HG02840 (cell line): ENCODE measurements around the gene MVK.
"Not testable (repeated sequence)": the region's sequence is repeated elsewhere in the genome, so short reads cannot be mapped to it uniquely, and the experiment has no call there.

Experiments
- ATAC-seq: cut with Tn5 transposase; IDR thresholded peaks from one replicate; pipeline ENCODE4 v1.9.1; 2021; ENCODE audit warnings: mild to moderate bottlenecking, moderate library complexity, moderate number of reproducible peaks; ENCODE audit not compliant: unreplicated experiment, low FRiP score

Gene MVK

DNA sequence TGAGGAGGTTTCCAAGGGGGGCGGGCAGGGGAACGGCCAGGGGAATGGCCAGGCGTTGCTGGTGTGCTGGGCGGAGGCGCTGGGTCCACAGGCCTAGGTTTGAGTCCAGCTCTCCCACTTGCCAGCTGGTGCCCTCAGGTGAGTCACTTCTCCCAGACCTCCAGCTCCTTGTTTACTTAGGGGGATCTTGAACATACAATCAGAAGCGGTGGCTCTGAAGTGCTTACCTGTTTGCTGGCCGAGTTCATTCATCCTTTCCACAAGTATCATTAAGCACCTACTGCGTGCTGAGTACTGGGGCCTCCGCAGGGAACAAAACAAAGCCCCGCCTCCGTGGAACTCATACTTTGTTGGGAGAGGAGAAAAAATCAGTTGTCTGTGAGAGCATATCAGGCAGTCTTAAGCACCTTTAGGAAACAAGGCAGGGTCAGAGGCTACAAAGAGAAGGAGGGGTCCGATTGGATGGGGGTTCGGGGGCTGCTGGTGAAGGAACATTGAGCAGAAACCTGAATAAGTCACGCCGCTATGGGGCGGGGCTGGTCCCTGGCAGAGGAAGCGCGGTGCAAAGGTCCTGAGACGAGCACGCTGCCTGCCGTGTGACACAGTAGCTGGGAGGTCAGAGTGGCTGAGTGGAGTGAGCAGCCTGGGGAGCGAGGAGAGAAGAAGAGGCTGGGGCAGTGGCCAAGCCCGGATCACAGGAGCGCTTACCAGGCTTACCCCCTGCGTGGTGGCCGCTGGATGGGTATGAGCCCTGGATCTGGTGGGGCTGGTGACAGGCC, 15.1 kb downstream of the MVK start:
- ATAC-seq: no peak

DNA sequence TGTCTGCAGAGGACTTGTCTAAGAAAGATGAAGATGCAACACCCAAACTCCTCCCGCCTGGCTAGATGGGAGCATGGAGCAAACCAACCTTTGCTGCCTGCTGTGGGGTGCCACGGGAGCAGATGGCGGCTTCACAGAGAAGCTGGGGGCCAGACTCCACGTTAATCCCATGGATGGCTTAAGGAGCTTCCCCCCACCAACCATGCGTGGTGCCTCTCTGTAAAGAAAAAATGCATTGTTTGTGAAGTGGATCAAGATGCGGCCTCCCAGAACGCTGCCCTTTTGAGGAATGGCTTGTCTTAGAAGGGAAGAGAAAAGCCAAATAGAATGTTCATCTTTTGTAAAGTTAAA, 15.6 kb downstream of the MVK start:
- no peak for ATAC-seq

DNA sequence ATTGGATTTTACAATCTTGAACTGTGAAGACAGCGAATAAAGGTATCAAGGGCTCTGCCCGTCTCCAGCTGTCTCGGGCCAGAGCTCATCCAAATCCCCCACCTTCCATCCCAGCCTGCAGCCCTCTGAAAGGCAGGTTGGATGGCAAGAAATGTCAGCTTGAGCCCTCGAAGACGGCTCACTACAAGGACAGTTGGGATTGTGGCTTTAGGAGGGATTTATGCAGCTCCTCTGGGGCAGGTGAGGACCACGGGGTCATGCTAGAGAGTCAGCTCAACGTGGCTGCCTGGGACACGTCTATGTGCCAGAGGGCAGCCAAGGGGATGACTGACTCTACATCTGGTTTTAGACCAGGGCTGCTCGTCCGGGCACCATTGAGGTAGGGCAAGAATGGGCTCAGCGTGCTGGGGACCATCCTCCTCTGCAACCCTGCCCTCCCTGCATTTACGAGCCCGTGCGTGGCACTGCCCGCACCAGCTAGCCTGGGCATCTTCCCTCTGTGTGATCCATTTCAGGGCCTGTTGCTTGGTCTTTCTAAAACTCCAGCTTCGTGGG, 16.2 kb downstream of the MVK start:
- no peak for ATAC-seq

DNA sequence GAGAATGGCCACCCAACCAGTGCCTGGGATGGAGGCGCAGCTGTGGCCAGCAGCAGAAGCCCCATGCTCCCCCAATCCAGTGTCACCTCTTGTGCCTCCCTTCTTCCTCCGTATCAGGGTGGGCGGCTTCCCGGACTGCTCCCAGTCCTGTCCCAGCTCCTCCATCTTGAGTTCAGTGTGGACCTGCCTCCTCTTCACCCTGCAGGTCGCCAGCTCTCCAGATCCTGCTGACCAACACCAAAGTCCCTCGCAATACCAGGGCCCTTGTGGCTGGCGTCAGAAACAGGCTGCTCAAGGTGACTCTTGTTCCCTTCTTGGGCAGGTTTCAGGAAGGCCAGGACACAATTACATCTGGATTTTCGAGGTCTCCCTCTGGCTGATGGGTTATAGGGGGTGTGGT, 17.0 kb downstream of the MVK start:
- ATAC-seq: no peak

DNA sequence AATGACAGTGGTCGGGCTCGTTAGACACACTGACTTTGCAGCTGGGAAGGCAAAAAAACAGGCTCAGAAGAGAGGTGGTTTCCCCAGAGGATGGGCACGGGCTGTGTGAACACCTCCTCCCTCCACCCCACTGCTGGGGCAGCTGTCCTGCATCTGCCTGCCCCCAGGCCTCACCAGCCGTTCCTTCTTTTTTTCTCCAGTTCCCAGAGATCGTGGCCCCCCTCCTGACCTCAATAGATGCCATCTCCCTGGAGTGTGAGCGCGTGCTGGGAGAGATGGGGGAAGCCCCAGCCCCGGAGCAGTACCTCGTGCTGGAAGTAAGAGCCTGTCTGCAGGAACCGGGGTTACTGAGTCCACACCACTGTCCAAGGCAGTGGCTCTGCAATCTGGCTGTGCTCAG, 17.4 kb downstream of the MVK start:
- ATAC-seq: no peak

DNA sequence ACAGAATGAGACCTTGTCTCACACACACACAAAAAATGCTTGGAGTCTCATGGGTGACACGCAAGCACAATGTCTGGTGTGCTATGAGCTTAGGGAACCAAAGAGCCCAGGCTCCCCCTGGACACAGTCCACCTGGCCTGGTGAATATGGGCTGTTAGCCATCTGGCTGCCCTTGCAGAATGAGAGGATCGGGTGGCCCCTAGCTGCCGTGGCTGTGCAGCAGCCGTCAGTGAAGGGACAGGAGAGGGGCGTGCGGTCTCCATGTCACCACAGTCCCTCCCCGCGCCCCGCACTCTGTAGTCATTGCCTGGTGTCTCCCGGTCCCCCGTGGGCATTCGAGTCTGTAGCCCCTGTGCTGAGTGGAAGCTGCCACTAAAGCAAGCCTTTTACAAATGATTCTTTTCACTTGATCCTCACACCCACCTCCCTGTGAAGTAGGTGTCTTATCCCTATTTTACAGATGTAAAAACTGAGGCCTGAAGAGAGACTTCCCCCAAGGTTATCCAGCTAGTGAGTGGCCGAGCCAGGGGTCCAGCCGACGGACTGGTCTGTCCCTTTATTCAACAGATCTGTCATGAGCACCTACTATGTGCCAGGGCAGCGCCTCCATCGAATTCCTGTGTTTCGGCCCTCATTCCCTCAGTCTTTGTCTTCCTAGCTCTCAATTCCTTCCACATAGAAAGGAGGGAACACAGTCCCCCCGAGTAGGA, 18.8 kb downstream of the MVK start:
- ATAC-seq: no peak

DNA sequence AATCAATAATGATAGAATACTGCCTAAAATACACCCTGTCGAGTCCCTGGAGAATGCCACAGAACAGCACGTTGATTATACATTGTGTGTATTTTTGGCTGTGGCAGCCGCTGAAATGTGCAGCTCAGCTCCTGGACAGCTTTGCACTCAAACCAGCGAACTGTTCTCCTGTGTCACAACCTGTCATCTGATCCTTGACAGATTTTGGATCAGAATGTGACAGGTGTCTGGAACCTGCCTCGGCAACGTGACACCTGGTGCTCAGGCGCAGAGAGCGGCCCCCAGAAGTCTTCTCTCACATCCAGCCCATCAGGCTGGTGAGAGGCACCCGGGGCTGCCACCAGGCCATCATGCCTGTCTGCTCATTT, 19.3 kb downstream of the MVK start:
- ATAC-seq: no peak

DNA sequence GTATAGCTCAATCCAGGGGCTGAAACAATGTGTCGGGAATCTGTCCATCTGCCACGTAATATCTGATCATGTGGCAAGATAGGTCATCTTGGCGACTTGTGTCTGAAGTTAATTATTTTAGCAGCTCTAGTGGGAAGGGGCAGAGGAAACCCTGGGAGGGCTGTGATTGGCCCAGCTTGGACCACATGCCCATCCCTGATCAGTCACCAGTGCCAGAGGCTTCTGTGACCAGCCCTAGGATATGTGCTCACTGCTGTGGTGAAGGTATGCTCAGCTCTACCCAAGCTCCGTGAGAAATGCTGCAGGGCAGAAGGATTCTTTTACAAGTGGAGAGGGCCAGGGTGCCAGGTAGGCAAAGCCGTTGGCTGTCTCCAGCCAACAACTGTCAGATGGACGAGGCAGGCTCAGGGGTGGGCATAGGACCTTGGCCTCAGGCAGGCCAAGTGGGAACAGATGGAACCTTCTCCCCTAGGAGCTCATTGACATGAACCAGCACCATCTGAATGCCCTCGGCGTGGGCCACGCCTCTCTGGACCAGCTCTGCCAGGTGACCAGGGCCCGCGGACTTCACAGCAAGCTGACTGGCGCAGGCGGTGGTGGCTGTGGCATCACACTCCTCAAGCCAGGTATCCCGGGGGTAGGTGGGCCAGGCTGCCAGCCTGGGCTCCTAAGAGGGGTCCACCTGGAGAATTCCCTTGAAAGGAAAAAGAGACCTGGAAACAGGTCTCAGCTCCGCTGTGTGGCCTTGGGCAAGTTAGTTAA, 21.1 kb downstream of the MVK start:
- ATAC-seq: no peak

DNA sequence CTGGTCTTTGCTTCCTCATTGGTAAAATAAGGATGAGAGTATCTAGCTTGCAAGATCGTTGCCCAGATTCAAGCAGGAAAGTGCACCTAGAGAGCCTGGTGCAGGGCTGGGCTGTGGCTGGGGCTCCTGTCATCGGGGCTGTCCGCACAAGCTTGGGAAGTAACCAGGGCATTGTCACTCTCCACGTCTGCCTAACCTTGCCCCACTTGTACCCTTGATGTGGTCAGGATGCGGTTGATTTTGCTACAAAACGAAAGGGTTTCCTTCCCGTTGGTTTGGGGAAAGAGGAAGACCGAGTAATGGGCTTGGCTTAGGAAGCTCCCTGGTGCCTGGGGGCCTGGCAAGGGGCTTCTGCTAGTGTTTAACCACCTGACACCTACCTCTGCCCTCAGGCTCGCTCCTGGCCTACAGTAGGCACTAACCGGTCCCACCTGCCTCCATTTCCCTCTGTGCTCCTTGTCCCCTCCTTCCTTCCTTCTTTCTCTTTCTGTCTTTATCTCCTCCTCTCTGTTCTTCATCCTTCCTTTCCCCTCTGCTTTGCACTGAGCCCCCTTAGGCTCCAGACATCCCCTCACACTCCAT, 21.8 kb downstream of the MVK start:
- no peak for ATAC-seq

DNA sequence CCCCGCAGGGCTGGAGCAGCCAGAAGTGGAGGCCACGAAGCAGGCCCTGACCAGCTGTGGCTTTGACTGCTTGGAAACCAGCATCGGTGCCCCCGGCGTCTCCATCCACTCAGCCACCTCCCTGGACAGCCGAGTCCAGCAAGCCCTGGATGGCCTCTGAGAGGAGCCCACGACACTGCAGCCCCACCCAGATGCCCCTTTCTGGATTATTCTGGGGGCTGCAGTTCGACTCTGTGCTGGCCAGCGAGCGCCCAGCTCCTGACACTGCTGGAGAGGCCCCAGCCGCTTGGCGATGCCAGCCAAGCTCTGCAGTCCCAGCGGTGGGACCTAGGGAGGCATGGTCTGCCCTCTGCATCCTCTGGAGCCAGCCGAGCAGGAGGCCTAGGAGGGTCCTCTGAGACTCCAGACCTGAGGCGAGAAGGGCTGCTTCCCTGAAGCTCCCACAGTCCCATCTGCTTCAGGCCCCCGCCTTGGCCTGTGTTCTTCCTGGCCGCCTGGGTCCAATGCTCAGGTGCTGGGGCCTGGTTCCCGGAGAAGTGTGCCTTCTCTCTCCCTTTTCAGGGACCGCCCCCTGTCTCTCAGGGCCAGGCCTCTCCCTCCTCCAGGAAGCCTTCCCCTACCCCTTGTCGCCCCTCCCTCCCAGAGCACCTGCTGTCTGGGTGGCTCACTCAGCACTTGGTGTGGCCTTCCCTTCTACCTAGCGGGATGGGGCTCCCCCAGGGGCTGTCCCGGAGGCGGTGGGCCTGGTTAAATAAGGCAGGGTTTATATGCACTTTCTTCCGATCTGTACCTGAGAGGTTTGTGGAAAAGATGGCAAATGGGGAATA, 23.0 kb downstream of the MVK start:
- ATAC-seq: no peak

DNA sequence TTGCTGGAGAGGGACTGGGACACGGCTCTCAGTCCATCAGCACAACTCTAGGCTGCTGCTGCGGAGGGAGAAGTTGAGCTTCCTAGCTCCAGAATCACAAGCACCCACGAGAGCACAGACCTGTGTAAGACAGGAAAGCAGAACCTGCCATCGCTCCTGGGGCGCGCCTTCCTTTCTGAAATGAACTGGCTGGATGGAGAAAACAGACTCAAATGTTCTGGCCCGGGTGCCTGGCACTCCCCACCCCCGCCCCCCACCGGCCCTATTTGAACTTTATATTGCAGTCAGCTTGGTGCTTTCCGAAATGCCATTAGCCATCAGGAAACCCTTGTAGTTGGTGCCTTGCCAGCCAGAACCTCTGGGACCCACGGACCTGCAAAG, 23.8 kb downstream of the MVK start:
- ATAC-seq: no peak

DNA sequence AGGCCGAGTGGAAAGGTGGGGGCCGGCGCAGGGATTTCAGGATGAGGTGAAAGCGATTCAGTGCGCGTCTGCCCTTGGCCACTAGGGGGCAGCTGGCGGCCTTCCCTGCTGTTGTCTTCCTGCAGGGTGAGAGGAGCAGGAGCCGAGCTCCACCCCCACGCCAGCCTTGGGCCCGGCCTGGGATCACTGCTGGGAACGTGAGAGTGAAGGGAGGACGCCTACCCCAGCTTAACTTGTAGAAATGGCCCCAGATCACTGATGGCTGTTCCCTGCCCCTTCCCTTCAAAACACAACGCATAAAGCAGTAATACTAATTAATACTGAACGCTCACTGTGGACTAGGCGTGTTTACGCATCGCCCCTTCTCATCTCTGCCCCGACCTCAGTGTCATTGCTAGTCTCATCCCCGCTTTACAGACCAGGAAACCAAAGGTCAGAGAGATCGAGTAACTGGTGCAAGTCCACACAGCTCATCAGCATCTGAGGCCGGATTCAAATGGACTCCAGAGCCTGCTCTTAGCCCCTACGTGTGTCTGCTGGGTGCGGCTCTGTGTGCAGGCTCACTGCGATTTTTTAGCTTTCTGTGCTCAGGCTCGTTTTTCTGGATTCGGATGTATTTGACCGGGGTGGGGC, 24.3 kb downstream of the MVK start:
- ATAC-seq: no peak

DNA sequence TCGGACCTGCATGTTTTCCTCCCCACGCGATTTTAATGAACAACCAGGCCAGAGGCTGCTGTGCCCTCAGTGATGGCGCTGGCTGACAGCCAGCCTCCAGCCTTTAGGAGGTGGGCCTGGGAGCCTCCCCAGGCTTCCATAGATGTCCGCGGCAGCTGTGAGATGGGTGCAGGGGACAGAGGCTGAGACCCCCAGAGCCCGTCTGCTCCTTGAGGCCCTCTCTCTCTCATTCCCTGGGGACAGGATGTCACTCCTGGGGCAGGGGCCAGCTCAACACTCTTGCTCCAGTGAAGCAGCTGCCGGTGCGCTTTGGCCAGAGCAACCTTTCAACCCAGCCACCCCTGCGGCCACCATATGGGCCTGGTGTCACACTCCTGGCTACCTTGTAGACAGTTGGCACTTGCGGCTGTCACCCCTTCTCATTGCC, 24.8 kb downstream of the MVK start:
- ATAC-seq: no peak

DNA sequence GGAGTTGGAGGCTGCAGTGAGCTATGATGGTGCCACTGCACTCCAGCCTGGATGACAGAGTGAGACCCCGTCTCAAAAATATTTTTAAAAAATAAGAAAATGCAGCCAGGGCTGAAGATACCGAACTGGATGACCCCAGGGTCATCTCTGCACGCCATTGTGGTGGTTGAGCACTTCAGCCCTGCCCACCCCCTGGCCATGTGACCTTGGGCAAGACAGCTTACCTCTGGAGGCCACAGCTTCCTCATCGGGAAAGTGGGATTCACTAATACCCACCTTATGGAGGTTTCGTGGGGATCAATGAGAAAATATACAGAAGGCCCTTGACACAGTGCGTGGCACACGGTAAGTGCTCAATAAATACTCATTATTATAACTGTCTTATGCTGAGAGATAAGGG, 25.5 kb downstream of the MVK start:
- no peak for ATAC-seq

DNA sequence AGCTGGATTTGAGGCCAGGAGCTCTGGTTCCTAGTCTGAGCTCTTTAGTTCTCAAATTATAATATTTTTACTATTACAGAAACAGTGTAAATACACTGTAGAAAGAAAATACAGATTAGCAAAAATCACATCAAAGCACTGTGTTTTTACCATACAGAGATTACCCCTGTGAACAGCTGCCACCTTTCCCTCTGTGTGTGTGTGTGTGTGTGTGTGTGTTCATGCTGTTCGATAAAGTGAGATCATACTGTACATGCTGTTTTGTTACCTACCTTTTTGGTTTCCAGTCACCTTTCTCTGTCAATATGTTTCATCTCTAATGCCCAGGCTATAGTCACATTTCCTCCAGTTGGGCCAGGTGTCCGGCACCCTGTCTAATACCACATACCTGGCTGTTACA, 26.9 kb downstream of the MVK start:
- ATAC-seq: no peak

DNA sequence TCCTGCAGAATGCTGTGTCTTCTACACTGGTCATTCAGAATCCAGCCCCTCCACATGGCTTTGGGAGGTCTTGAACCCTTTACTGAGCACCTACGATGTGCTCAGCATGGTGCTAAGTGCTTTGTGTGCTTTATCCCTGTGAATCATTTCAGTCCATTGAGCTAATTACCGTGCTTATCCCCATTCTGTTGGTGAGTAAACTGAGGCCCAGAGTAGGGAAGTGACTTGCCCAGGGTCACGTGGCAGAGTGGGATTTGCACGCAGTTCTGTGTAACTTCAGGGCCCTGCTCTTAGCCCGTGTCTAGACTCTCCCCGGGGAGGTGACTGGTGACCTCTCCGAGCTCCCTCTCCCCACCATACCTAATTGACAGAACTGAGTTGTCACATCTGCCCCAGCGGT, 27.4 kb downstream of the MVK start:
- ATAC-seq: no peak

DNA sequence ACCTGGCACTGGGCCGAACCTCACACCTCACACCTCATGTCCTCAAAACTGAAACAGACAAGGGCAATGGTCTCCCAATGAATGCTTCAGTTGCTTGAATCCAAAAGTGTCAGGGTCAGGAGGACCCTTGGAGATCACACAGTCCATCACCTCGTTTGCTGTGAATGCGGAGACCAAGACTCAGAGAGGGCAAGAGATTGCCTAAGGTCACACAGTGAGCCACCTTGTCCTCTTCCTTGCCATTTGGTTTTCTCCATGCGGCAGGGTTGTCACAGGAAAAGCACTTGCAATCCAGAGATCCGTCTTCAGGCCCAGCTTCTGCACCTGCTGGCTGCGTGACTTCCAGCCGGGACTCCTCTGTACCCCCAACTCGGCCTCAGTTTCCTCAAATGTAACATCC, 28.0 kb downstream of the MVK start:
- no peak for ATAC-seq

DNA sequence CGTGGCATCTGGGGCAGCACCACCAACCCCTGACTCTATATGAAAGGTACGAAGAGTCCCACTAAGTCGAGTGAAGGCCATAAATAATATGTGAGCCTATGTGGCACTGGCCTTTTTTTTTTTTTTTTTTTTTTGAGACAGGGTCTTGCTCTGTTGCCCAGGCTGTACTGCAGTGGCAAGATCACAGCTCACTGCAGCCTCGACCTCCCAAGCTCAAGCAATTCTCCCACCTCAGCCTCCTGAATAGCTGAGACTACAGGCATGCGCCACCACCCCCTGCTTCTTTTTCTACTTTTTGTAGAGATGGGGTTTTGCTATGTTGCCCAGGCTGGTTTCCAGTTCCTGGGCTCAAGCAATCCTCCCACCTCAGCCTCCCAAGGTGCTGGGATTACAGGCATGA, 28.5 kb downstream of the MVK start:
- ATAC-seq: not testable (repeated sequence)

DNA sequence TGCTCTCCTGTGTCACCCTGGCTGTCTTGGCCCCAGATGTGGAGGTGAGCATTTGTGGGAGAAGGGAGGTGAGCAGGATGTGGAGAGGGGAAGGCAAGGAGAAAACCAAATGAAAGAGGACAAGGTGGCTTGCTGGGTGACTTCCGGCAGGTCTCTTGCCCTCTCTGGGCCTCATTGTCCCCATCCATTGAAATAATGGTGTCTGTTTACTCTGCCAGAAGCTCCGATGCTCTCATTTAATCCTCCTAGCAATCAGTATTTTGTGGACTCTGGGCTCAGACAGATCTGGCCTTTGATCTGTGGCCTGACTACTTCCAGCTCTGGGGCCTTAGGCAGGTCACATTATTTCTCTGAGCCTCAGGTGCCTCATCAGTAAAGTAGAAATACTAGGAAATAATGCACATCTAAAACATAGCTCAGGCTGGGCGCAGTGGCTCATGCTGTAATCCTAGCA, 30.6 kb downstream of the MVK start:
- ATAC-seq: no peak

DNA sequence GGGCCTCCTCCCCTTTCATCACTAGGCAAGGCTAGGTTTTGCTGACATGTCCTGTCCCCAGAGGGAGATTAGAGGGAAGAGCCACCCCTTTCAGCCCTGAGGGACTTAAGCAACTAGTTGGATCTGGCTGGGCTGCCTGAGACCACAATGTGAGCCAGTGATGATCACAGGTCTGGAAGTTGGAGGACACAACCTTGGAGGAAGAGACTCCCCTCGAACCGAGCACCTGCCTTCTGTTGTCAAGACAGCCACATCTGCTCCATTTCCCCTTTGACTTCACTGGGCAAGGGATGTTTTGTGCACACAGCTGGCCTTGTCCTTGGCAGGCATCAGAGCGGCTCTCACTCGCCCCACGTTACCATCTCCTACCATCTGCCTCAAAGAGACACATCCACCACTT, 31.4 kb downstream of the MVK start:
- ATAC-seq: no peak
